SK-N-SH treated with all-trans-retinoic acid at 6 μM for 48 hours (cell line): ENCODE data around the gene SLU7.

ENCODE experiments used
- ATAC-seq: fragments of 200-7000 bp; cut with Tn5 transposase; 3 replicates; pipeline ENCODE4 v1.9.1; 2020; ENCODE audit warnings: mild to moderate bottlenecking, moderate library complexity
- ARNTL ChIP-seq: fragments of 450-650 bp; formaldehyde crosslinking; IDR thresholded peaks from 2 replicates; pipeline ENCODE4 v1.5.0; 2020; ENCODE audit warnings: low read depth, mild to moderate bottlenecking, moderate library complexity, borderline replicate concordance
- BACH2 ChIP-seq: fragments of 250-450 bp; sonication (Bioruptor Pico); IDR thresholded peaks from 2 replicates; pipeline ENCODE4 v1.9.0; 2021; ENCODE audit warnings: mild to moderate bottlenecking, borderline replicate concordance
- ESRRG ChIP-seq: fragments of 250-450 bp; sonication (Bioruptor Pico); IDR thresholded peaks from 2 replicates; pipeline ENCODE4 v1.6.1; 2021; ENCODE audit warnings: mild to moderate bottlenecking
- GLIS3 ChIP-seq: fragments of 250-450 bp; sonication (Bioruptor Pico); IDR thresholded peaks from 2 replicates; pipeline ENCODE4 v1.5.0; 2020; ENCODE audit warnings: mild to moderate bottlenecking, moderate library complexity
- ISL1 ChIP-seq: fragments of 250-450 bp; sonication (Bioruptor Pico); IDR thresholded peaks from 2 replicates; pipeline ENCODE4 v2.1.2; 2022; ENCODE audit warnings: mild to moderate bottlenecking, moderate library complexity
- OSR1 ChIP-seq: fragments of 250-450 bp; sonication (Bioruptor Pico); IDR thresholded peaks from 2 replicates; pipeline ENCODE4 v1.8.0; 2022; ENCODE audit warnings: moderate library complexity, mild to moderate bottlenecking, inconsistent platforms
- POU6F1 ChIP-seq: fragments of 250-450 bp; sonication (Bioruptor Pico); IDR thresholded peaks from 2 replicates; pipeline ENCODE4 v1.8.0; 2021; ENCODE audit warnings: low read depth, mild to moderate bottlenecking, moderate library complexity, borderline replicate concordance
- RARB ChIP-seq: fragments of 250-450 bp; sonication (Bioruptor Pico); IDR thresholded peaks from 2 replicates; pipeline ENCODE4 v1.8.0; 2021; ENCODE audit warnings: mild to moderate bottlenecking, moderate library complexity
- TCF4 ChIP-seq: fragments of 250-450 bp; sonication (Bioruptor Pico); IDR thresholded peaks from 2 replicates; pipeline ENCODE4 v1.8.0; 2021; ENCODE audit warnings: mild to moderate bottlenecking, moderate library complexity, borderline replicate concordance
- TOX ChIP-seq: fragments of 250-450 bp; sonication (Bioruptor Pico); IDR thresholded peaks from 2 replicates; pipeline ENCODE4 v1.8.0; 2021; ENCODE audit warnings: mild to moderate bottlenecking, moderate library complexity, borderline replicate concordance
- ZC3H10 ChIP-seq: fragments of 250-450 bp; sonication (Bioruptor Pico); IDR thresholded peaks from 2 replicates; pipeline ENCODE4 v1.5.1; 2021; ENCODE audit warnings: mild to moderate bottlenecking, moderate library complexity
- ZFP3 ChIP-seq: fragments of 250-450 bp; sonication (Bioruptor Pico); IDR thresholded peaks from 2 replicates; pipeline ENCODE4 v1.5.0; 2020; ENCODE audit warnings: mild to moderate bottlenecking, moderate library complexity
- ZFP30 ChIP-seq: fragments of 450-650 bp; formaldehyde crosslinking; IDR thresholded peaks from 2 replicates; pipeline ENCODE4 v1.5.0; 2022; ENCODE audit warnings: mild to moderate bottlenecking, moderate library complexity
- ZNF565 ChIP-seq: fragments of 450-650 bp; formaldehyde crosslinking; conservative IDR thresholded peaks from 2 replicates; pipeline ENCODE4 v1.5.0; 2020; ENCODE audit warnings: low read depth, mild to moderate bottlenecking, moderate library complexity
- ZNF70 ChIP-seq: fragments of 450-650 bp; formaldehyde crosslinking; IDR thresholded peaks from 2 replicates; pipeline ENCODE4 v1.5.0; 2020; ENCODE audit warnings: mild to moderate bottlenecking, moderate library complexity
- ZNF8 ChIP-seq: fragments of 450-650 bp; formaldehyde crosslinking; IDR thresholded peaks from 2 replicates; pipeline ENCODE4 v1.5.0; 2020; ENCODE audit warnings: mild to moderate bottlenecking, moderate library complexity
- TF ChIP-seq, protein P1 (sequence below): fragments of 250-450 bp; sonication (Bioruptor Pico); IDR thresholded peaks from 2 replicates; pipeline ENCODE4 v1.8.0; 2020; ENCODE audit warnings: mild to moderate bottlenecking, moderate library complexity, borderline replicate concordance
- TF ChIP-seq, protein P2 (sequence below): fragments of 250-450 bp; sonication (Bioruptor Pico); IDR thresholded peaks from 2 replicates; pipeline ENCODE4 v1.5.1; 2021; ENCODE audit warnings: mild to moderate bottlenecking, moderate library complexity
- TF ChIP-seq, protein P3 (sequence below): fragments of 250-450 bp; sonication (Bioruptor Pico); IDR thresholded peaks from 2 replicates; pipeline ENCODE4 v1.5.1; 2020; ENCODE audit warnings: low read depth, mild to moderate bottlenecking, moderate library complexity

The SLU7 gene

DNA sequence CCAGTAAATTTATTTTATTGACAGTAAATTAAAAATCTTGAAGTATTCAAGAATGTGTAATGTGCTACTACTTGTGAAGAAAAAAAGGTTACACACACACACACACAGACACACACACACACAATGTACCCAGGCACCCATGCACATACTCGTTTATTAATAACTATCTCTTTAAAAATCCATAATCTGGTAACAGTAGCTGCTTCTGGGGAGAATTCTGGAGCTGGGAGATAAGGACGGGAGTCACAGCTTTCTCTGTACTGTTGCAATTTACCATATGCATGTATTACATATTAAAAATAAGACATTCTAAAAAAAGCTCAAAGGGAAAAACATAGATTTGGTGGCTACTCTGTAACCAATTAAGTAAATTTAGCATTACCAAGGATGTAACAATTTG lies 40.6 kb downstream of the SLU7 start (continued):
- TF ChIP-seq ZNF70 (CRISPR knock-in tag) (no peak), ZC3H10 (CRISPR knock-in tag) (no peak), OSR1 (CRISPR knock-in tag) (no peak), ZNF565 (CRISPR knock-in tag) (no peak), ESRRG (CRISPR knock-in tag) (no peak)
- TF ChIP-seq, all 23 proteins: peak for 0

GRCh38 chr5:160377651-160378050 lies 41.2 kb downstream of the SLU7 start:
- ATAC-seq = no peak
- TF ChIP-seq RARB (no peak), ESRRG (CRISPR knock-in tag) (no peak), OSR1 (CRISPR knock-in tag) (no peak), ZNF8 (CRISPR knock-in tag) (no peak), TCF4 (CRISPR knock-in tag) (no peak), POU6F1 (CRISPR knock-in tag) (no peak)
- TF ChIP-seq, protein P1, sequence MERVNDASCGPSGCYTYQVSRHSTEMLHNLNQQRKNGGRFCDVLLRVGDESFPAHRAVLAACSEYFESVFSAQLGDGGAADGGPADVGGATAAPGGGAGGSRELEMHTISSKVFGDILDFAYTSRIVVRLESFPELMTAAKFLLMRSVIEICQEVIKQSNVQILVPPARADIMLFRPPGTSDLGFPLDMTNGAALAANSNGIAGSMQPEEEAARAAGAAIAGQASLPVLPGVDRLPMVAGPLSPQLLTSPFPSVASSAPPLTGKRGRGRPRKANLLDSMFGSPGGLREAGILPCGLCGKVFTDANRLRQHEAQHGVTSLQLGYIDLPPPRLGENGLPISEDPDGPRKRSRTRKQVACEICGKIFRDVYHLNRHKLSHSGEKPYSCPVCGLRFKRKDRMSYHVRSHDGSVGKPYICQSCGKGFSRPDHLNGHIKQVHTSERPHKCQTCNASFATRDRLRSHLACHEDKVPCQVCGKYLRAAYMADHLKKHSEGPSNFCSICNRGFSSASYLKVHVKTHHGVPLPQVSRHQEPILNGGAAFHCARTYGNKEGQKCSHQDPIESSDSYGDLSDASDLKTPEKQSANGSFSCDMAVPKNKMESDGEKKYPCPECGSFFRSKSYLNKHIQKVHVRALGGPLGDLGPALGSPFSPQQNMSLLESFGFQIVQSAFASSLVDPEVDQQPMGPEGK (CRISPR knock-in tag) = no peak

DNA sequence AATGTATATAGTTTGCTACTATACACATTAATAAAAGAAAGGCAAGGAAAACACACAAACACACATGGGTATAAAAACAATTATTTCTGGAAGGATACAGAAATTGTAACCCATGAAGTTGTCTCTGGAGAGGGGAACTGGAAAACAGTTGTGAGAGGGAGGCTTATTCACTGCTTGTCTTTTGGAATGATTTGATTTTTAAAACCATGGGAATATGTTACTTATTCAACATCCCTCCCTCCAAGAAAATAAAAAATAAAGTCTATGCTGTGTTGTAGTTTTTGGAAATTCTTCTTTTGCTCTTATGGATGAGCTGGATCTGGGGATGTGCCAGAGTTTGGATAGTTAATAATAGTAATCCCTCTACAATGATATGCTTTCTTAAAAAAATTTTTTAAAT lies 42.5 kb downstream of the SLU7 start:
- no peak for ATAC-seq
- TF ChIP-seq ZNF8 (CRISPR knock-in tag) (no peak), RARB (no peak), OSR1 (CRISPR knock-in tag) (no peak), ZNF565 (CRISPR knock-in tag) (no peak), ESRRG (CRISPR knock-in tag) (no peak), TOX (CRISPR knock-in tag) (no peak), ZC3H10 (CRISPR knock-in tag) (no peak), GLIS3 (CRISPR knock-in tag) (no peak), ARNTL (CRISPR knock-in tag) (no peak), ISL1 (CRISPR knock-in tag) (no peak), BACH2 (CRISPR knock-in tag) (no peak), TCF4 (CRISPR knock-in tag) (no peak)
- TF ChIP-seq, protein P2, sequence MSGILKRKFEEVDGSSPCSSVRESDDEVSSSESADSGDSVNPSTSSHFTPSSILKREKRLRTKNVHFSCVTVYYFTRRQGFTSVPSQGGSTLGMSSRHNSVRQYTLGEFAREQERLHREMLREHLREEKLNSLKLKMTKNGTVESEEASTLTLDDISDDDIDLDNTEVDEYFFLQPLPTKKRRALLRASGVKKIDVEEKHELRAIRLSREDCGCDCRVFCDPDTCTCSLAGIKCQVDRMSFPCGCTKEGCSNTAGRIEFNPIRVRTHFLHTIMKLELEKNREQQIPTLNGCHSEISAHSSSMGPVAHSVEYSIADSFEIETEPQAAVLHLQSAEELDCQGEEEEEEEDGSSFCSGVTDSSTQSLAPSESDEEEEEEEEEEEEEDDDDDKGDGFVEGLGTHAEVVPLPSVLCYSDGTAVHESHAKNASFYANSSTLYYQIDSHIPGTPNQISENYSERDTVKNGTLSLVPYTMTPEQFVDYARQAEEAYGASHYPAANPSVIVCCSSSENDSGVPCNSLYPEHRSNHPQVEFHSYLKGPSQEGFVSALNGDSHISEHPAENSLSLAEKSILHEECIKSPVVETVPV (CRISPR knock-in tag) = no peak

- TF ChIP-seq, protein P1 (CRISPR knock-in tag) = no peak
- TF ChIP-seq, protein P3, sequence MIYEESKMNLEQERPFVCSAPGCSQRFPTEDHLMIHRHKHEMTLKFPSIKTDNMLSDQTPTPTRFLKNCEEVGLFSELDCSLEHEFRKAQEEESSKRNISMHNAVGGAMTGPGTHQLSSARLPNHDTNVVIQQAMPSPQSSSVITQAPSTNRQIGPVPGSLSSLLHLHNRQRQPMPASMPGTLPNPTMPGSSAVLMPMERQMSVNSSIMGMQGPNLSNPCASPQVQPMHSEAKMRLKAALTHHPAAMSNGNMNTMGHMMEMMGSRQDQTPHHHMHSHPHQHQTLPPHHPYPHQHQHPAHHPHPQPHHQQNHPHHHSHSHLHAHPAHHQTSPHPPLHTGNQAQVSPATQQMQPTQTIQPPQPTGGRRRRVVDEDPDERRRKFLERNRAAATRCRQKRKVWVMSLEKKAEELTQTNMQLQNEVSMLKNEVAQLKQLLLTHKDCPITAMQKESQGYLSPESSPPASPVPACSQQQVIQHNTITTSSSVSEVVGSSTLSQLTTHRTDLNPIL (CRISPR knock-in tag) = no peak
- TF ChIP-seq ZFP3 (CRISPR knock-in tag) (no peak), ZFP30 (CRISPR knock-in tag) (no peak), ZC3H10 (CRISPR knock-in tag) (no peak)
- no peak for ATAC-seq
Observed at GRCh38 chr5:160375701-160376100, 43.2 kb downstream of the SLU7 start.
